ENCODE measurements around the gene SPNS3. TPM values are rescaled to one million over a fixed set of nuclear protein-coding genes. Genes with fewer than 3 reads are reported as not detected.

SPNS3 gene
- total RNA-seq, 4 donors from 2014 or later = not detected

GRCh38 chr17:4405038-4405669 is 28.6 kb upstream of the SPNS3 start:
- TF ChIP-seq POLR2A (IDR thresholded peaks at IDR 0.05) = no peak
- no peak for TF ChIP-seq EP300 (IDR thresholded peaks at IDR 0.05)
- no peak for TF ChIP-seq POLR2AphosphoS5 (IDR thresholded peaks at IDR 0.05)
- no peak for TF ChIP-seq CTCF (IDR thresholded peaks at IDR 0.05)
- Histone ChIP-seq H3K27me3 (no peaks in the 10 kb centered on the region), H3K4me3 (no peak overlapping the region), H3K4me1 (no peaks in the 10 kb centered on the region), H3K36me3 (no peaks in the 10 kb centered on the region), H3K27ac (no peak overlapping the region), H3K9me3 (no peaks in the 10 kb centered on the region)
- WGBS, 2 donors (ENCODE audit: low coverage in 1 of 2) = 81 to 85% methylated on average over 3 to 7 of the region's 7 CpGs
- ATAC-seq = no peak

- Histone ChIP-seq H3K9me3 (no peaks in the 10 kb centered on the region), H3K36me3 (no peaks in the 10 kb centered on the region), H3K4me1 (no peaks in the 10 kb centered on the region), H3K27me3 (no peaks in the 10 kb centered on the region), H3K4me3 (no peak overlapping the region), H3K27ac (no peak overlapping the region)
- no peak for ATAC-seq
- WGBS, 2 donors (ENCODE audit: low coverage in 1 of 2) = 80 to 100% methylated on average over 1 to 5 of the region's 5 CpGs
- TF ChIP-seq POLR2AphosphoS5 (IDR thresholded peaks at IDR 0.05) (no peak), EP300 (IDR thresholded peaks at IDR 0.05) (no peak), POLR2A (IDR thresholded peaks at IDR 0.05) (no peak), CTCF (IDR thresholded peaks at IDR 0.05) (no peak)
Observed at GRCh38 chr17:4405699-4406098, 28.0 kb upstream of the SPNS3 start.

GRCh38 chr17:4406386-4406785 is 27.4 kb upstream of the SPNS3 start:
- TF ChIP-seq POLR2A (IDR thresholded peaks at IDR 0.05) (no peak), EP300 (IDR thresholded peaks at IDR 0.05) (no peak), POLR2AphosphoS5 (IDR thresholded peaks at IDR 0.05) (no peak), CTCF (IDR thresholded peaks at IDR 0.05) (no peak)
- H3K9me3 ChIP-seq = no peaks in the 10 kb centered on the region
- ATAC-seq = no peak
- no peak overlapping the region for H3K4me3 ChIP-seq
- H3K36me3 ChIP-seq = no peaks in the 10 kb centered on the region
- 81 to 100% methylated on average over 3 to 7 of the region's 10 CpGs for WGBS, 2 donors (ENCODE audit: low coverage in 1 of 2)
- no peaks in the 10 kb centered on the region for H3K27me3 ChIP-seq
- no peaks in the 10 kb centered on the region for H3K4me1 ChIP-seq
- H3K27ac ChIP-seq = no peak overlapping the region

- no peaks in the 10 kb centered on the region for H3K9me3 ChIP-seq
- H3K36me3 ChIP-seq = no peaks in the 10 kb centered on the region
- no peak overlapping the region for H3K27ac ChIP-seq
- no peak overlapping the region for H3K4me3 ChIP-seq
- H3K4me1 ChIP-seq = no peaks in the 10 kb centered on the region
- TF ChIP-seq EP300 (IDR thresholded peaks at IDR 0.05) = no peak
- TF ChIP-seq CTCF (IDR thresholded peaks at IDR 0.05) = no peak
- no peak for TF ChIP-seq POLR2AphosphoS5 (IDR thresholded peaks at IDR 0.05)
- no peak for TF ChIP-seq POLR2A (IDR thresholded peaks at IDR 0.05)
- no peaks in the 10 kb centered on the region for H3K27me3 ChIP-seq
- ATAC-seq = no peak
- WGBS, 2 donors (ENCODE audit: low coverage in 1 of 2) = 60 to 100% methylated on average over 1 to 3 of the region's 7 CpGs
Observed at GRCh38 chr17:4407216-4407615, 26.5 kb upstream of the SPNS3 start.

- Histone ChIP-seq H3K4me1 (peaks cover 0 to under 1% (median 0%) of the 10 kb centered on the region in 3 donors), H3K36me3 (no peaks in the 10 kb centered on the region), H3K4me3 (no peak overlapping the region), H3K27me3 (no peaks in the 10 kb centered on the region), H3K9me3 (no peaks in the 10 kb centered on the region), H3K27ac (no peak overlapping the region)
- ATAC-seq = no peak
- TF ChIP-seq CTCF (IDR thresholded peaks at IDR 0.05) (no peak), POLR2AphosphoS5 (IDR thresholded peaks at IDR 0.05) (no peak)
- WGBS, 2 donors (ENCODE audit: low coverage in 1 of 2) = 72 to 73% methylated on average over 5 to 7 of the region's 8 CpGs
Observed at GRCh38 chr17:4407851-4408250, 25.9 kb upstream of the SPNS3 start.

Data from gastroesophageal sphincter (tissue), 4 donors.